ENCODE results near the gene BPIFB3.
A peak's percentile ranks its signal among the peaks of the same experiment; 100 is the strongest.
"Not testable (repeated sequence)": the region's sequence is repeated elsewhere in the genome, so short reads cannot be mapped to it uniquely, and the experiment has no call there.

Gene BPIFB3

DNA sequence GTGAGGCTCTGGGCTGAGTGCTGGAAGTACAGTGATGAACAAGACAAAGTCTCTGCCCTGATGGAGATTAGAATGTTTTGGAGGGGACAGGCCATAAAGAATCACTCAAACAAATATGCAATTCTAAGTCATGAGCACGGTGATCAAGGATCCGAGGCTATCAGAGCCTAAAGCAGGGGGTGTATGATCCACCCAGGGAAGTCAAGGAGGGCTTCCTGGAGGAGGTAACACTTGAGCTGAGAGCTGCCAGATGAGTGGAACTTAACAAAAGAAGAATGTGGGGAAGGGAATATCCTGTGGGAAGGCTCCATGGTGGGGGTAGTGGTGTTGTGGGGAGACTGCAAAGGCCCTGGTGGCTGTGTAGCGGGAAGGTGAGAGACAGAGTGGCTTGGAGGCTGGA, 38.0 kb downstream of the BPIFB3 start:
- no peak for DNase-seq

- DNase-seq, result no peak
Measured at GRCh38 chr20:33092361-33092760, 38.7 kb downstream of the BPIFB3 start.

GRCh38 chr20:33093074-33093473, 39.4 kb downstream of the BPIFB3 start:
- DNase-seq, result no peak

DNA sequence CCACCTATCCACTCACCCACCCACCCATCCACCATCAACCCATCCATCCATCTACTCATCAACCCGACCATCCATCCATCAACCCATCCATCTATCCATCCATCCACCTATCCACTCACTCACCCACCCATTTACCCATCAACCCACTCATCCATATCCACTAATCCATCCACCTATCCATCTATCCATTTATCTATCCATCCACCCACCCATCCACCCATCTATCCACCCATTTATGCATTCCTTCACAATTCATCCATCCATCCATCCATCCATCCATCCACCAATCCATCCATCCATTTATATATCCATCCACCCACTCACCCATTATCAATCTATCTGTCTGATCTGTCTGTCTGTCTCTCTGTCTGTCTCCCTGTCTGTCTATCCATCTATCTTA, 39.9 kb downstream of the BPIFB3 start:
- DNase-seq, result no peak

DNA sequence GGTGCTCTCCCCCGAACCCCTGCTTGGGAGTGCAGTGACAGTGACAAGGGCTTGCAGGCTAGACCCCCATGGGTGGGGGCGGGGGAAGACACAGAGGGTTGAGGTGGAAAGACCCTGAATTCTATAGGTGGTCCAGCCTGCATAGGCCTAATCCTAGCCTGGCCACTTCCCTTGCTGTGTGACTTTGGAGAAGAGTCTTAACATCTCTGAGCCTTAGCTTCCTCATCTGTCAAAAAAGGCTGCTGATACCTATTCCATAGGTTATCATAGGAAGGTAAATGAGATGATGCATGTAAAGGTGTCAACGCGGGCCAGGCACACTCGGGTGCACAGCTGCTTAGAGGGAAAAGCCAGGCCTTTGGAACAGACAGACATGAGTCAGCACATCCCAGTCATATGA, 41.5 kb downstream of the BPIFB3 start:
- no peak for DNase-seq

DNA sequence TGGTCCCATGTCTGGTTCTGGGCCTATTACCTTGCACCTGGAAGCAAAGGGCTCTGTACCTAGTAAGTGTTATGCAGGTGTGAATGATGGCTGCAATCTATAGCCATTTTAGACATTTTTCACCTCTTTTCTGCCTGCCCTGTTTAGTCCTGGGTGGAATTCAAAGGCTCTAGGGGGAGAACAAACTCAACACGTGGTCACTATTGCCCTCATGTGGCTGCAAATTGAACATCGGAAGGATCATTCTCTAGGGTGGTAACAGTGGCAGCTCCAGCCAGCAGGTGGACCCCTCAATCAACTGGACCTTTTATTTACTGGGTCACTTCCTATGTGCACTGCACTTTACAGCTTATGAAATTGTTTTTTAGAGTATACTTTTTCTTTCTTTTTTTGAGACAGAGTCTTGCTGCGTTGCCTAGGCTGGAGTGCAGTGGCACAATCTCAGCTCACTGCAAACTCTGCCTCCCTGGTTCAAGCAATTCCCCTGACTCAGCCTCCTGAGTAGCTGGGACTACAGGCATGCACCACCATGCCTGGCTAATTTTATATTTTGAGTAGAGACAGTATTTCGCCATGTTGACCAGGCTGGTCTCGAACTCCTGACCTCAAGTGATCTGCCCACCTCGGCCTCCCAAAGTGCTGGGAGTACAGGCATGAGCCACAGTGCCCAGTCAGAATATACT, 42.3 kb downstream of the BPIFB3 start:
- peak; percentile 88 for DNase-seq

GRCh38 chr20:33097001-33097400, 43.3 kb downstream of the BPIFB3 start:
- DNase-seq, result no peak

DNA sequence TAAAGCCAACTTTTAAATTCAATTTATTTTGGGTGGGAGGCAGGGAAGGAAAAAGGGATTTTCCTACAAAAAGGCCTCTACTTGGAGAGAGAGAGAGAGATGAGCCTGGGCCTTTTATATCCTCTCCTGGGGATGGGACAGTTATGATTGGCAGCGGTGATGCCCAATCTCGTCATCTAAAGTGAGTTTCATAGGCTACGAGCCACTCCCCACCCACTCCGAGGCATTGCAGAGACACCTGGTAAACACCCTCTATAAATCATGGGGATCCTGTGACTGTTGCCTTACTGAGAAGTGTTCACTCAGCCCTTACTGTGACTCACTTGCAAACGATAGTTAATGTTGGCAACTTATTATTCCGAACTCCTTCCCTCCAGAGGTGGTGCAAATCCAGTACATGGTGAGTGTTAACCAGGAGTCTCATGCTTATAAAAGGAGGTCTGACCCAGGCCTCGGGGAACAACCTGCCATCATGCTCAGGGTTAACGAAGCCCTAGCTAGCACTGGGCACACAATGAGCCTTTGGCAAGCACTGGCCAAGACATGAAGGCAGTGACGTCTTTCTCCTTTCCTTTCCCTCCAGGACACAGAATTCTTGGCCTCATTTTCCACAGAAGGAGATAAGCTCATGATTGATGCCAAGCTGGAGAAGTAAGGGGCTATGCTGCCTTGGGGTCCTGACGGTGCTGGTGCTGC, 46.3 kb downstream of the BPIFB3 start:
- no peak for DNase-seq

- no peak for DNase-seq
Measured at GRCh38 chr20:33103556-33103955, 49.9 kb downstream of the BPIFB3 start.

- no peak for DNase-seq
Measured at GRCh38 chr20:33104336-33104735, 50.6 kb downstream of the BPIFB3 start.

DNA sequence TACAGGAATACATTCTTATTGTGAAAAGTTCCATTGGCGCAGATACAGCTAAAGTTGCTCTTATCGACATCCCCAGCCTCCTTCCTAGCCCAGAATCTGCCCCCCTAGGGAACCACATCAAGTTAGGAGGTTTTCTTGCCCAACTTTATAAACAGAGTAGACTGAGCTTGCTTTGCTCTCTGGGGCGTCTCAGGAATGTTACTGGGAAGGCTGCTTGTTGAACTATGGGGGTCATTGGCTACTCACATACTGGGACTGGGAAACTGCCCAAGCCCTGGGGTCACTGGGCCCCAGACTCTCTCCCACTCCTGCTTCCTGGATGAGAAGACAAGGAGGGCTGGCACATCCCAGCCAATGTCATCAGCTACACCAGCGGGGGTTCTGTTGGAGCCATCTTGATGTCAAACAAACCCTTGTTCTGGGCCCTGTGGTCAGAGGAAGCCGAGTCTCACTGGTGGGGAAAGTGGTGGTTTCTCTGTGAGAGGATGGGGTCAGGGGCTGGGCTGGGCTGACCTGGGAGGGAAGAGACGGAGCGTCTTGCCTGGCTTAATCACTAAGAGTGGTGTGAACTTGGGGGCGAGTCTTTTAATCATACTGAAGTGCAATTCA, 51.7 kb downstream of the BPIFB3 start:
- DNase-seq, result no peak

DNA sequence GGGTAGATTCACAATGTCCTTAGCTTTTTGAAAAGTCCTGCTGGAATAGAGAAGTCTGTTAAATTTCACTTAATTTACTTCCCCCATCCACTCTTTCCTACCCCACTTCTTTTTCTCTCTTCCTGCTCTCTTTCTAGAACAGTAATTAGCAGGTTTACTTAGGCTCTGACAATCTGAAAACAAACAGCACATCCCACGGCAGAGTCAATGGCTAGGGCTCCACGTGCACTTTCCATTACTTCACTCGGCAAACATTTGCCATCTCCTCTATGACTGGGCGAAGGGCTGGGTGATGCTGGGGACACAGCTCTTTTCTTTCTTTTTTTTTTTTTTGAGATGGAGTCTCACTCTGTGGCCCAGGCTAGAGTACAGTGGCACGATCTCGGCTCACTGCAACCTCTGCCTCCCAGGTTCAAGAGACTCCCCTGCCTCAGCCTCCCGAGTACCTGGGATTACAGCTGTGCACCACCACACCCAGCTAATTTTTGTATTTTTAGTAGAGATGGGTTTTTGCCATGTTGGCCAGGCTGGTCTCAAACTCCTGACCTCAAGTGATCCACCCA, 52.4 kb downstream of the BPIFB3 start:
- DNase-seq, result not testable (repeated sequence)

- DNase-seq, result no peak
Measured at GRCh38 chr20:33108661-33109060, 55.0 kb downstream of the BPIFB3 start.

DNA sequence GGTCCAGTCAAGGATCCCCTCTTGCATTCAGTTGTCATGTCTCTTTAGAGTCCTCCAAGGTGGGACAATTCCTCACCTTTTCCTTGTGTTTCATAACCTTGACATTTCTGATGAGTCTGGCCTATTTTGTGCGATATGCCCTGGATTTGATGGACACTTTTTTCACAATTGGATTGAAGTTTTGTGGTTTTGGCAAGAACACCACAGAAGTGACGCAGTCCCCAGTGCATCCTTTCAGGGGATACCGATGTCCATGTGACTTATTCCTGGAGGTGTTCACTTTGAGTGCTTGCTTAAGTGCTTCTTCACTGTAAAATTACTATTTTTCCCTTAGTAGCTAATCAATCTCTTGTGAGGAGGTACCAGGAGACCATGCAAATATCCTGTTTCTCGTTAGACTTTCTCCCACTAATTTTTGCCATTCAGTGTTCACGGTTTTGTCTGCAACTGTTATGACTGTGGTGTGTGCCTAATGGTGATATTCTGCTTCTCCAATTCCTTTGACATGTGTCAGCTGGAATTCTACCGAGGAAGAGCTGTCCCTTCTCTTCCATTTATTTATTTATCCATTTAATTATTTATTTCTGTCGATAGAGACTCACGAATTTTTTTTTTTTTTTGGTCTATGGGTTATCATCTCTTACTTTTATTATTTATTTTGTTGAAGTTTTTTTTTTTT, 56.6 kb downstream of the BPIFB3 start:
- no peak for DNase-seq

GRCh38 chr20:33111306-33111705, 57.6 kb downstream of the BPIFB3 start:
- no peak for DNase-seq

GRCh38 chr20:33112547-33113386, 59.1 kb downstream of the BPIFB3 start:
- no peak for DNase-seq

DNA sequence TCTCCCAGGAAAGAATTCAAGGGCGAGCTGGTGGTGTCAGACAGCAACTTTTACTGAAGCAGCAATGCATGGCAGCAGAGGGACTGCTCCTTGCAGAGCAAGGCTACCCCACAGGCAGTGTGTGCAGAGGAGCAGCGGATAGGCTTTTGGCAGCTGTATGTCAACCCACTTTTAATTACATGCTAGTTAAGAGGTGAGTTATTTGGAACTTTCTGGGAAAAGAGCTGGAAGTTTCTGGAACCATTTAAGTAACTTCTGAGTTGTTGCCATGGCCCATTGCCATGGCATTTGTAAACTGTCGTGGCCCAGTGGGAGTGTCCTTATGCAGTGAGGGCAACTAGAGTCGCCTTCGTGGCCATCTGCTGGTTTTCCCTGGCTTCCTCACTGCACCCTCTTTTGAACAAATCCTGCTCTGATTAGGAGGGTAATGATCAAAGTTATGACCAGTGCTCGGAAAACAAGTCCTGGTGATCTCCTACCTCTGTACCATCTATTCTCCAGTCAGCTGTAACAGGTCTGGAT, 59.7 kb downstream of the BPIFB3 start:
- DNase-seq, result no peak

- not testable (repeated sequence) for DNase-seq
Measured at GRCh38 chr20:33115501-33115900, 61.8 kb downstream of the BPIFB3 start.

- DNase-seq, result no peak
Measured at GRCh38 chr20:33119725-33120720, 66.3 kb downstream of the BPIFB3 start.

DNA sequence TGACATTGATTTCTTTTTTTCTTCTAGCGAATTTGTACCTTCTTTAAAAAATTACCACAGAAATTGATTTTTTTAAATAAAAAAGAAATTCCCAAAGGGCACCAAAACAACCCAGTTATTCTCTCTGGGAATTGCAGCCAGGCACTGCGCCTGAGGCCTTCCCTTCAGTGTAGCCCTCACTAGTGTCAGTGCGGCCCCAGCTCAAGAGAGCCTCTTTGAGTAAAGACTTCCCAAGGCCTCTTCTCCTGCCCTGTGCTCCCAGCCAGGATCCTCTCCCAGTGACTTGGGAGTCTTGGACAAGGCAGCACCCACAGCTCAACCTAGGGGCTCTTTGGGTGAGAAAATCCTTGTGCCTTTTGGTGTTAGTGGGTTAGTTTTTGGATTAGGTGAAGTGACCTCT, 67.2 kb downstream of the BPIFB3 start:
- no peak for DNase-seq

DNA sequence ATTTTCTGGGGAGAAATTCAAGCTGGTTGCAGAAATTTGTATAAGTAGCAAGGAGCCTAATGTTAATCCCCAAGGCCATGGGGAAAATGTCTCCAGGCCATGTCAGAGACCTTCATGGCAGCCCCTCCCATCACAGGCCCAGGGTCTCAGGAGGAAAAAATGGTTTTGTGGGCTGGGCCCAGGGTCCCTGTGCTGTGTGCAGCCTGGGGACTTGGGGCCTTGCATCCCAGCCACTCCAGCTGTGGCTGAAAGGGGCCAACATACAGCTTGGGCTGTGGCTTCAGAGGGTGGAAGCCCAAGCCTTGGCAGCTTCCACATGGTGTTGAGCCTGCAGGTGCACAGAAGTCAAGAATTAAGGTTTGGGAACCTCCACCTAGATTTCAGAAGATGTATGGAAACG, 68.6 kb downstream of the BPIFB3 start:
- DNase-seq, result not testable (repeated sequence)
